ENCODE results near the gene OR6N2.

DNA sequence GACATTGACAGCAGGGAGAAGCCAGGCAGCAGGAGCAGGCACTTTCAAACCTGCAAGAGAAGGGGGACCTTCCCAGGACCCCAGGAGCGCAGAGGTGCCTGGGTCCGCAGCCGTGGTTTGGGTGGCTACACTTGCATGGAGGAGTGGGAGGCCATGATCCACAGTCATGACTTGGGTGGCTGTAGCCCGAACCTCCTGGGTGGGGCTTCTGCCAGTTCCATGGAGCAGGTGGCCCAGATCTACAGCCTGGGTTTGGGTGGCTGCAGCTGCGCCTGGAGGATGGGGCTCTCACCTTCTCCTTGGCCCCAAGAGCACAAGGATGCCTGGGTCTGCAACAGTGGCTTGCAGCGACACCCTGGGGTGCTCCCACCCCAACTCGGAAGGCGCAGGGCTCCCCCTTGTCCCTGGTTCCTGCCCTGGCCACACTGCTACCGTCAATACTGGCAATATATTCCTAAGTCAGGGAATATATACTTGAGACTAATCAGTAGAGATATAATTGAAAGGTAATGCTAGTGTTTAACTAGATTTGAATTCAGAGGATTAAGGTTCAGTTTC lies 28.8 kb downstream of the OR6N2 start:
- TF ChIP-seq, protein P1, sequence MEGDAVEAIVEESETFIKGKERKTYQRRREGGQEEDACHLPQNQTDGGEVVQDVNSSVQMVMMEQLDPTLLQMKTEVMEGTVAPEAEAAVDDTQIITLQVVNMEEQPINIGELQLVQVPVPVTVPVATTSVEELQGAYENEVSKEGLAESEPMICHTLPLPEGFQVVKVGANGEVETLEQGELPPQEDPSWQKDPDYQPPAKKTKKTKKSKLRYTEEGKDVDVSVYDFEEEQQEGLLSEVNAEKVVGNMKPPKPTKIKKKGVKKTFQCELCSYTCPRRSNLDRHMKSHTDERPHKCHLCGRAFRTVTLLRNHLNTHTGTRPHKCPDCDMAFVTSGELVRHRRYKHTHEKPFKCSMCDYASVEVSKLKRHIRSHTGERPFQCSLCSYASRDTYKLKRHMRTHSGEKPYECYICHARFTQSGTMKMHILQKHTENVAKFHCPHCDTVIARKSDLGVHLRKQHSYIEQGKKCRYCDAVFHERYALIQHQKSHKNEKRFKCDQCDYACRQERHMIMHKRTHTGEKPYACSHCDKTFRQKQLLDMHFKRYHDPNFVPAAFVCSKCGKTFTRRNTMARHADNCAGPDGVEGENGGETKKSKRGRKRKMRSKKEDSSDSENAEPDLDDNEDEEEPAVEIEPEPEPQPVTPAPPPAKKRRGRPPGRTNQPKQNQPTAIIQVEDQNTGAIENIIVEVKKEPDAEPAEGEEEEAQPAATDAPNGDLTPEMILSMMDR (IDR thresholded peaks at IDR 0.05) = no peak
- TF ChIP-seq, protein P2, sequence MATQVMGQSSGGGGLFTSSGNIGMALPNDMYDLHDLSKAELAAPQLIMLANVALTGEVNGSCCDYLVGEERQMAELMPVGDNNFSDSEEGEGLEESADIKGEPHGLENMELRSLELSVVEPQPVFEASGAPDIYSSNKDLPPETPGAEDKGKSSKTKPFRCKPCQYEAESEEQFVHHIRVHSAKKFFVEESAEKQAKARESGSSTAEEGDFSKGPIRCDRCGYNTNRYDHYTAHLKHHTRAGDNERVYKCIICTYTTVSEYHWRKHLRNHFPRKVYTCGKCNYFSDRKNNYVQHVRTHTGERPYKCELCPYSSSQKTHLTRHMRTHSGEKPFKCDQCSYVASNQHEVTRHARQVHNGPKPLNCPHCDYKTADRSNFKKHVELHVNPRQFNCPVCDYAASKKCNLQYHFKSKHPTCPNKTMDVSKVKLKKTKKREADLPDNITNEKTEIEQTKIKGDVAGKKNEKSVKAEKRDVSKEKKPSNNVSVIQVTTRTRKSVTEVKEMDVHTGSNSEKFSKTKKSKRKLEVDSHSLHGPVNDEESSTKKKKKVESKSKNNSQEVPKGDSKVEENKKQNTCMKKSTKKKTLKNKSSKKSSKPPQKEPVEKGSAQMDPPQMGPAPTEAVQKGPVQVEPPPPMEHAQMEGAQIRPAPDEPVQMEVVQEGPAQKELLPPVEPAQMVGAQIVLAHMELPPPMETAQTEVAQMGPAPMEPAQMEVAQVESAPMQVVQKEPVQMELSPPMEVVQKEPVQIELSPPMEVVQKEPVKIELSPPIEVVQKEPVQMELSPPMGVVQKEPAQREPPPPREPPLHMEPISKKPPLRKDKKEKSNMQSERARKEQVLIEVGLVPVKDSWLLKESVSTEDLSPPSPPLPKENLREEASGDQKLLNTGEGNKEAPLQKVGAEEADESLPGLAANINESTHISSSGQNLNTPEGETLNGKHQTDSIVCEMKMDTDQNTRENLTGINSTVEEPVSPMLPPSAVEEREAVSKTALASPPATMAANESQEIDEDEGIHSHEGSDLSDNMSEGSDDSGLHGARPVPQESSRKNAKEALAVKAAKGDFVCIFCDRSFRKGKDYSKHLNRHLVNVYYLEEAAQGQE (IDR thresholded peaks at IDR 0.05; ENCODE audit: insufficient read depth in 1 of 2, low read depth in 2 of 2, low read length in 1 of 2) = no peak
